ENCODE measurements around the gene JAM3.
"Not testable (repeated sequence)": the region's sequence is repeated elsewhere in the genome, so short reads cannot be mapped to it uniquely, and the experiment has no call there.

JAM3 gene

DNA sequence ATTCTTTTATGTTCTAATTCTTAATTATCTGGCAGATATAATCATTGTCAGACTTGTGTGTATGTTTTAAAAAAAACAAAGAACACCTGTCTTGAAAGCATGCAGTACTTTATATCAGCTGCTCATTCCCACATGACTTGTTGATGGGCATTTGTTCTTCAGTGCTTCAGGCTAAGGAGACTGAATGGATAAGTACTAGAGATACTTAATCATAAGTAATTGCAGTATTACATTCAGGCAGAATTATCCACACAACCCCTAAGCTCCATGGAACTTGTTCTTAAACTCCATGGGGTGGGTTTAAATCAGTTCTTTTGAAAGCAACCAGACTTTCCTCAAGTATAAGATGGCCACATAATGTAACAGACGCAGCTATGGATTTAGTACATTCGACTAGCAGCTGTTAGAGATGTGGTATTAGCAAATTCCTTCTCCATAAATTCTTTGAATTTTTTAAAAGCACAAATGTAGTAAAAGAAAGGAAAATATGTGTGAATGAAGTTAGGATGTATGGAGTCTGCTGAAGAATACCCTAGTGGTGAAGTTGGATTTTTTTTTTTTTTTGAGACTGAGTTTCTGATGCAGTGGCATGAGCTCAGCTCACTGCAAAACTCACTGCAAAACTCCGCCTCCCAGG is 3.0 kb downstream of the JAM3 start:
- TF ChIP-seq, protein P1, sequence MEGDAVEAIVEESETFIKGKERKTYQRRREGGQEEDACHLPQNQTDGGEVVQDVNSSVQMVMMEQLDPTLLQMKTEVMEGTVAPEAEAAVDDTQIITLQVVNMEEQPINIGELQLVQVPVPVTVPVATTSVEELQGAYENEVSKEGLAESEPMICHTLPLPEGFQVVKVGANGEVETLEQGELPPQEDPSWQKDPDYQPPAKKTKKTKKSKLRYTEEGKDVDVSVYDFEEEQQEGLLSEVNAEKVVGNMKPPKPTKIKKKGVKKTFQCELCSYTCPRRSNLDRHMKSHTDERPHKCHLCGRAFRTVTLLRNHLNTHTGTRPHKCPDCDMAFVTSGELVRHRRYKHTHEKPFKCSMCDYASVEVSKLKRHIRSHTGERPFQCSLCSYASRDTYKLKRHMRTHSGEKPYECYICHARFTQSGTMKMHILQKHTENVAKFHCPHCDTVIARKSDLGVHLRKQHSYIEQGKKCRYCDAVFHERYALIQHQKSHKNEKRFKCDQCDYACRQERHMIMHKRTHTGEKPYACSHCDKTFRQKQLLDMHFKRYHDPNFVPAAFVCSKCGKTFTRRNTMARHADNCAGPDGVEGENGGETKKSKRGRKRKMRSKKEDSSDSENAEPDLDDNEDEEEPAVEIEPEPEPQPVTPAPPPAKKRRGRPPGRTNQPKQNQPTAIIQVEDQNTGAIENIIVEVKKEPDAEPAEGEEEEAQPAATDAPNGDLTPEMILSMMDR (conservative IDR thresholded peaks at IDR 0.05; ENCODE audit: low read depth, low read length): no peak
- no peak for DNase-seq (ENCODE audit: low read depth)
- H3K4me3 ChIP-seq (ENCODE audit: low read length): no peak overlapping the region

DNA sequence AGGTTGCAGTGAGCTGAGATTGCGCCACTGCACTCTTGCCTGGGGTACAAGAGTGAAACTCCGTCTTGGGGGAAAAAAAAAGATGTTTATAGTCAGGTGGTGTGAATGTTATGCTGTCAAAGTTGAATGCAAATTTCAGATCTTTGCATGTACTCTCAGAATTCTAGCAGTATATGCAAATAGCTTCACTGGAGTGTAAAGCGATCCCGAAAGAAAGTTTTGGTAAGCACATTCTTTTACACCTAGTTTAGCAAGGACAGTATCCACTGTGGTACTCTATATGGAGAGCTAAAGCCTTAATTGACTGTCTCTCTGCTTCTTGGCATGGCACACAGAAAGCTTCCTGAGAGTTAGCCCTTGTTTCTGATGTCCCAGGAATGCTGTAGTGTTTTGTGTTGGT is 4.0 kb downstream of the JAM3 start:
- no peak for DNase-seq (ENCODE audit: low read depth)
- H3K4me3 ChIP-seq (ENCODE audit: low read length): no peak overlapping the region
- TF ChIP-seq, protein P1 (conservative IDR thresholded peaks at IDR 0.05; ENCODE audit: low read depth, low read length): no peak

DNA sequence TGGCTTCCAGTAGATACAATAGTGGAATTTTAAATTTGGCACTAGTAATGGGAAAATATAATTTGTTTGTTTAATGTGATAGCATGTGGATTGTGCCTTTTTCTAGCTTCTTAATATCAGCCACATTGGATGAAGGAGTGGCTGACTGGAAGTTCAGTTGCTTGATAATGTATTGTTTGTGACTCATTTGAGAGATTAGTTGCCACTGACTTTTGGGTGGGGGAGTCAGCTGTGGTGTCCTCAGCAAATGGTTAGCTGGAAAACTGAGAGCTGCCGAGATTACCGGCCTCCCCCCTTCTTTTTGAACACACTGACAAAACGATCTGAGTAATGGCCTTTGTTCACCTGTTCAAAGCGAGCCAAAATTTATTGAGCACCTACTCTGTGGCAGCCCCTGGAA is 5.5 kb downstream of the JAM3 start:
- DNase-seq (ENCODE audit: low read depth): no peak
- TF ChIP-seq, protein P1 (conservative IDR thresholded peaks at IDR 0.05; ENCODE audit: low read depth, low read length): no peak
- no peak overlapping the region for H3K4me3 ChIP-seq (ENCODE audit: low read length)

DNA sequence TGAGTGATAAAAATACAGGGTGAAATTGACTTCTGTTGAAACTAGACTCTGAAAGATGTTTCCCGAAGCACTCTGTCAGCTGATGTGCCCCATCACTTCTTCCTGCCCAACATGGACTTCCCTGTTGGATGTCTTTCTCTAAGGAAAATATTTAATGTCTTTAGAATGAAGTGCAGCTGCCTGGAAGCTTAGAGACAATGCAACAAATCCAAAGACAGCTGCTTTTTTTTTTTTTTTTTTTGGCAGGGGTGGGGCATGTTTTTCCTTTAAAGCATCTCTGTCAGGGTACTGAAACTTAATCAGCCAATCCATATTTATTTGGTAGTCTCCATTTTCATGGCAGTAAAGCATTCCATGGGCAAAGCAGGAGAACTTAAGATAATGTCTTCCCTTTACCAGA is 5.9 kb downstream of the JAM3 start:
- H3K4me3 ChIP-seq (ENCODE audit: low read length): no peak overlapping the region
- DNase-seq (ENCODE audit: low read depth): no peak
- TF ChIP-seq, protein P1 (conservative IDR thresholded peaks at IDR 0.05; ENCODE audit: low read depth, low read length): no peak

DNA sequence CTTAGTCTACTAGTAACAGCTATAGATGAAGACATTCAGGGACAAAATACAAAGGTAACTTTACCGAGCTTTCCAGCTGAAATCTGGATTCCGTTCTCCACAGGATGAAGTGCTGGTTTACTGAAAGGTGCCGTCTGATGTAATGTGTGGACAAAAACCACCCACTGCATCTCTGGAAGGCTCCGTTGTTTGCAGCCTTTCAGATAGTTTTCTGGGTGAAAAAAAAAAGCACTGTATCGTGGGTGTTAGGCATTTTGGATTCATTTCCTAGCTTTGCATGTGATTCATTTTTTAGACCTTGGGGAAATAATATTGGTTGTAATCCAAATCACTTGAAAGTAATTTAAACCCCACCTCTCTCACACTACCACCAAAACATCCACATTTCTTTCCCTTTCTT is 10.4 kb downstream of the JAM3 start:
- TF ChIP-seq, protein P1 (conservative IDR thresholded peaks at IDR 0.05; ENCODE audit: low read depth, low read length): no peak
- no peak overlapping the region for H3K4me3 ChIP-seq (ENCODE audit: low read length)
- DNase-seq (ENCODE audit: low read depth): no peak

DNA sequence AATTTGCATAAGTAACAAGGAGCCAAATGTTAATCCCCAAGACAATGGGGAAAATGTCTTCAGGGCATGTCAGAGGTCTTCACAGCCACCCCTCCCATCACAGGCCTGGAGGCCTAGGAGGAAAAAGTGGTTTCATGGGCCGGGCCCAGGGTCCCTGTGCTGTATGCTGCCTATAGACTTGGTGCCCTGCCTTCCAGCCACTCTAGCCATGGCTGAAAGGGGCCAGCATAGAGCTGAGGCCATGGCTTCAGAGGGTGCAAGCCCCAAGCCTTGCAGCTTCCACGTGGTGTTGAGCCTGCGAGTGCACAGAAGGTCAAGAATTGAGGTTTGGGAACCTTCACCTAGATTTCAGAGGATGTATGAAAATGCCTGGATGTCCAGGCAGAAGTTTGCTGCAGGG is 12.4 kb downstream of the JAM3 start:
- not testable (repeated sequence) for DNase-seq (ENCODE audit: low read depth); H3K4me3 ChIP-seq (ENCODE audit: low read length)

DNA sequence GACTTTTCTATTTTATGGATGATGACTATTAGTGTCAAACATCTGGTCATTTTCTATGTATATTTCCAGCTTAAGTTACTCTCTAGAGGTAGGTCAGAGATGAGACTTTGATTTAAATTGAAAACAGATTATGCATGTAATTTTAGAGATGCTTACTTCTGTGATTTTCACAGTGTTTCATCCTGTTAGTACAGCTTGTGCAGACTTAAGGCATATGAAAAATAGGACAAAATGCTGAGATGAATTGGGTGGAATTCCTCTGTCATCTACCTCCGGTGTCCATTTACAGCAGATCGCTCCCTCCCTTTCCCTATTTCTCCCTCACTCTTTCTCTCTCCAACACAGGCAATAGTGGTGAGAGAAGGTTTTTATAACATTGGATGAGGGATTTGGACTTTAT is 14.1 kb downstream of the JAM3 start:
- no peak for DNase-seq (ENCODE audit: low read depth)
- TF ChIP-seq, protein P1 (conservative IDR thresholded peaks at IDR 0.05; ENCODE audit: low read depth, low read length): no peak
- H3K4me3 ChIP-seq (ENCODE audit: low read length): no peak overlapping the region

DNA sequence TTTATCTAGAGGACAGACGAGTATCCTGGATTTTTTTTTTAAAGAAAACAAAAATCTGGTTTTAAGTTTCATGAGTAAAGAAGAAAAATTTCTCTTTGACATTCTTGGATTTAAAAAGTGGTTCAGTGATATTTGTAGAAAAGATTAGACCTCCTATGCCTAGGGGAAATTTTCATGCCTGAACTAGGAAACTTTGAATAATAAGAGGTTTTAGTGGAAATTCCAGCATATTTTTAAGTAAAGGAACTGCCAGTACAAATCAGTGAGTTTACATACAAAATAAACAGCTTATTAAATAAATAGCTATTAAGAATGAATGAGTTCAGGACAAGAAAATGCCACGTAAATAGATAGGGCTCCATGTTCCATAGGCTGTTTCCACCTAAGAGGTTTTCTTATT is 17.5 kb downstream of the JAM3 start:
- H3K4me3 ChIP-seq (ENCODE audit: low read length): no peak overlapping the region
- DNase-seq (ENCODE audit: low read depth): no peak
- TF ChIP-seq, protein P1 (conservative IDR thresholded peaks at IDR 0.05; ENCODE audit: low read depth, low read length): no peak

DNA sequence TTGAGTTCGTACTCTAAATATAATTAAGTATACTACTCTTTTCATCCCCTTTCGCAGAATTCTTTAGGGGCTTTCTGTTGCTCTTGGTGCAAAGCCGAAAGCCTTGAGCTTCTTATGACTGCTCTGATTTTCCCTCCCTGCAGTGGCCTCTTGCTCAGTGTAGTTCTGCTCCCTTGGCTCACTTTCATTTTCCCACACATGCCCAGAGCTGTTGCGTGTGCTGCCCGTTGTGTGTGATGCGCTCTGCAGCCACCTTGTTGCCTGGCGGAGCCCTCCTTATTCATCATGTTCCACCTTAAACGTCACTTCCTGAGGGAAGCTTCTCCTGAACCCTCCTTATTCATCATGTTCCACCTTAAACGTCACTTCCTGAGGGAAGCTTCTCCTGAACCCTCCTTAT is 23.1 kb downstream of the JAM3 start:
- not testable (repeated sequence) for H3K4me3 ChIP-seq (ENCODE audit: low read length); DNase-seq (ENCODE audit: low read depth)

Data from retinal pigment epithelial cell (primary cell).